Stimulated activated naive CD8-positive, alpha-beta T cell treated with anti-CD3 and anti-CD28 coated beads, Interleukin-15, amount 100 ng/mL, for 72 hours (primary cell): ENCODE data around the gene PBXIP1.
A peak's percentile ranks its signal among the peaks of the same experiment; 100 is the strongest.

ENCODE experiments used
- ATAC-seq: fragments of 150-1000 bp; cut with Tn5 transposase; 2 replicates; pipeline ENCODE4 v1.10.0; 2021; ENCODE audit warnings: mild to moderate bottlenecking, moderate library complexity
- DNase-seq, 2 donors: peaks; one replicate each; pipeline ENCODE4 v3.0.0; 2021 to 2022
- H3K27ac Mint-ChIP-seq, 2 donors: one replicate each; pipeline ENCODE4 v1.8.0; 2022; ENCODE audit warnings: mild to moderate bottlenecking in 2 of 2, mixed read lengths in 2 of 2, moderate library complexity in 2 of 2
- H3K27me3 Mint-ChIP-seq: one replicate; pipeline ENCODE4 v1.8.0; 2022; ENCODE audit warnings: mixed read lengths
- H3K4me1 Mint-ChIP-seq: one replicate; pipeline ENCODE4 v1.8.0; 2022; ENCODE audit warnings: mild to moderate bottlenecking, mixed read lengths
- H3K4me3 Mint-ChIP-seq, 2 donors: one replicate each; pipeline ENCODE4 v1.8.0; 2022; ENCODE audit warnings: mild to moderate bottlenecking in 2 of 2, mixed read lengths in 2 of 2, moderate library complexity in 1 of 2
- H3K9me3 Mint-ChIP-seq, 2 donors: one replicate each; pipeline ENCODE4 v1.8.0; 2022; ENCODE audit warnings: mixed read lengths in 2 of 2

The PBXIP1 gene

GRCh38 chr1:154969246-154969645 lies 13.3 kb upstream of the PBXIP1 start:
- Mint-ChIP-seq H3K4me1 (peaks cover 58% of the 10 kb centered on the region), H3K27me3 (no peaks in the 10 kb centered on the region), H3K4me3 (no peak overlapping the region), H3K27ac (peak overlapping the region; percentile 81 to 94), H3K9me3 (no peaks in the 10 kb centered on the region)
- ATAC-seq (no peak), DNase-seq (no peak)

- no peak for DNase-seq
- H3K27me3 Mint-ChIP-seq = no peaks in the 10 kb centered on the region
- peak overlapping the region; percentile 81 to 94 for H3K27ac Mint-ChIP-seq
- H3K9me3 Mint-ChIP-seq = no peaks in the 10 kb centered on the region
- ATAC-seq = no peak
- no peak overlapping the region for H3K4me3 Mint-ChIP-seq
- peaks cover 63% of the 10 kb centered on the region for H3K4me1 Mint-ChIP-seq
Measured at GRCh38 chr1:154968731-154969130, 12.8 kb upstream of the PBXIP1 start.

- Mint-ChIP-seq H3K27ac (peak overlapping the region in 1 of 2 donors; percentile 82), H3K4me1 (peaks cover 68% of the 10 kb centered on the region), H3K9me3 (no peaks in the 10 kb centered on the region), H3K4me3 (no peak overlapping the region), H3K27me3 (no peaks in the 10 kb centered on the region)
- no peak for ATAC-seq
- no peak for DNase-seq
Measured at GRCh38 chr1:154967331-154967950, 11.5 kb upstream of the PBXIP1 start.

- Mint-ChIP-seq H3K4me1 (peaks cover 58% of the 10 kb centered on the region), H3K4me3 (no peak overlapping the region), H3K27me3 (no peaks in the 10 kb centered on the region), H3K27ac (peak overlapping the region in 1 of 2 donors; percentile 57), H3K9me3 (no peaks in the 10 kb centered on the region)
- no peak for ATAC-seq
- no peak for DNase-seq
Measured at GRCh38 chr1:154966111-154966510, 10.2 kb upstream of the PBXIP1 start.

- no peak for ATAC-seq
- Mint-ChIP-seq H3K9me3 (no peaks in the 10 kb centered on the region), H3K27ac (no peak overlapping the region), H3K27me3 (no peaks in the 10 kb centered on the region), H3K4me3 (no peak overlapping the region), H3K4me1 (peaks cover 58% of the 10 kb centered on the region)
- DNase-seq = no peak
Measured at GRCh38 chr1:154964359-154964758, 8.5 kb upstream of the PBXIP1 start.

GRCh38 chr1:154963643-154964042 lies 7.7 kb upstream of the PBXIP1 start:
- DNase-seq (no peak), ATAC-seq (no peak)
- Mint-ChIP-seq H3K4me3 (peak overlapping the region in 1 of 2 donors; percentile 9), H3K27me3 (no peaks in the 10 kb centered on the region), H3K27ac (peak overlapping the region in 1 of 2 donors; percentile 55), H3K9me3 (no peaks in the 10 kb centered on the region), H3K4me1 (peaks cover 58% of the 10 kb centered on the region)

- peak overlapping the region; percentile 88 to 92 for H3K4me3 Mint-ChIP-seq
- peak overlapping the region in 1 of 2 donors; percentile 95 for H3K27ac Mint-ChIP-seq
- no peaks in the 10 kb centered on the region for H3K9me3 Mint-ChIP-seq
- ATAC-seq (no peak), DNase-seq (no peak)
- peaks cover 59% of the 10 kb centered on the region for H3K4me1 Mint-ChIP-seq
- no peaks in the 10 kb centered on the region for H3K27me3 Mint-ChIP-seq
Measured at GRCh38 chr1:154962795-154963330, 7.0 kb upstream of the PBXIP1 start.

- peak overlapping the region; percentile 95 to 96 for H3K27ac Mint-ChIP-seq
- DNase-seq (no peak), ATAC-seq (peak; percentile 38)
- H3K9me3 Mint-ChIP-seq = no peaks in the 10 kb centered on the region
- peaks cover 64% of the 10 kb centered on the region for H3K4me1 Mint-ChIP-seq
- H3K4me3 Mint-ChIP-seq = peak overlapping the region; percentile 88 to 92
- H3K27me3 Mint-ChIP-seq = no peaks in the 10 kb centered on the region
Measured at GRCh38 chr1:154962156-154962749, 6.4 kb upstream of the PBXIP1 start.

- peak within 1 kb of the TSS; percentile 95 to 96 for H3K27ac Mint-ChIP-seq
- H3K27me3 Mint-ChIP-seq = no peaks in the 10 kb centered on the region
- peak; percentile 88 for ATAC-seq
- DNase-seq = peak; percentile 83 to 86
- H3K4me1 Mint-ChIP-seq = peaks cover 72% of the 10 kb centered on the region
- H3K9me3 Mint-ChIP-seq = no peaks in the 10 kb centered on the region
- H3K4me3 Mint-ChIP-seq = peak within 1 kb of the TSS; percentile 88 to 92
Measured at GRCh38 chr1:154961207-154962155, 5.6 kb upstream of the PBXIP1 start, which contains the start of gene PYGO2. TSS of gene PYGO2 (minus strand) at chr1:154961782. CDS start at chr1:154961576, 206 bp downstream.

- Mint-ChIP-seq H3K4me1 (peaks cover 79% of the 10 kb centered on the region), H3K4me3 (peak overlapping the region; percentile 87 to 88), H3K27ac (peak overlapping the region; percentile 90 to 96), H3K9me3 (no peaks in the 10 kb centered on the region), H3K27me3 (no peaks in the 10 kb centered on the region)
- no peak for DNase-seq
- no peak for ATAC-seq
Measured at GRCh38 chr1:154960446-154961136, 4.7 kb upstream of the PBXIP1 start.

GRCh38 chr1:154959426-154959780 lies 3.5 kb upstream of the PBXIP1 start:
- no peak for DNase-seq
- H3K27me3 Mint-ChIP-seq = no peaks in the 10 kb centered on the region
- peak overlapping the region; percentile 51 to 88 for H3K4me3 Mint-ChIP-seq
- ATAC-seq = no peak
- peaks cover 83% of the 10 kb centered on the region for H3K4me1 Mint-ChIP-seq
- no peaks in the 10 kb centered on the region for H3K9me3 Mint-ChIP-seq
- peak overlapping the region in 1 of 2 donors; percentile 89 for H3K27ac Mint-ChIP-seq

- ATAC-seq = no peak
- no peak for DNase-seq
- H3K4me1 Mint-ChIP-seq = peaks cover 85% of the 10 kb centered on the region
- H3K27me3 Mint-ChIP-seq = no peaks in the 10 kb centered on the region
- H3K9me3 Mint-ChIP-seq = no peaks in the 10 kb centered on the region
- H3K27ac Mint-ChIP-seq = no peak overlapping the region
- peak overlapping the region; percentile 15 to 88 for H3K4me3 Mint-ChIP-seq
Measured at GRCh38 chr1:154958681-154959425, 3.0 kb upstream of the PBXIP1 start.

GRCh38 chr1:154958036-154958435 lies 2.1 kb upstream of the PBXIP1 start:
- H3K4me1 Mint-ChIP-seq = peaks cover 85% of the 10 kb centered on the region
- H3K9me3 Mint-ChIP-seq = no peaks in the 10 kb centered on the region
- ATAC-seq (no peak), DNase-seq (no peak)
- H3K4me3 Mint-ChIP-seq = no peak overlapping the region
- H3K27me3 Mint-ChIP-seq = no peaks in the 10 kb centered on the region
- no peak overlapping the region for H3K27ac Mint-ChIP-seq

- Mint-ChIP-seq H3K27me3 (no peaks in the 10 kb centered on the region), H3K4me3 (peak overlapping the region in 1 of 2 donors; percentile 32)
Measured at GRCh38 chr1:154957091-154957657, 1.3 kb upstream of the PBXIP1 start.

More at GRCh38 chr1:154957091-154957657, 1.3 kb upstream of the PBXIP1 start:
- DNase-seq (no peak), ATAC-seq (no peak)
- Mint-ChIP-seq H3K9me3 (no peaks in the 10 kb centered on the region), H3K27ac (peak overlapping the region in 1 of 2 donors; percentile 71), H3K4me1 (peaks cover 86% of the 10 kb centered on the region)
